Left lobe of liver (tissue), 2 donors: ENCODE measurements around the gene APLP1. TPM values are rescaled to one million over a fixed set of nuclear protein-coding genes. Genes with fewer than 3 reads are reported as not detected.
A peak's percentile ranks its signal among the peaks of the same experiment; 100 is the strongest.
"Not testable (repeated sequence)": the region's sequence is repeated elsewhere in the genome, so short reads cannot be mapped to it uniquely, and the experiment has no call there.

Experiments
- ATAC-seq: fragments of 200-7000 bp; cut with Tn5 transposase; one replicate; pipeline ENCODE4 v1.9.1; 2020; ENCODE audit warnings: mild to moderate bottlenecking, moderate library complexity
- DNase-seq: peaks from one replicate; pipeline ENCODE4 v3.0.0-alpha.2; 2020; ENCODE audit warnings: low spot score
- total RNA-seq: library from RNA; stranded (reverse); gene quantifications from one replicate; pipeline ENCODE4 v1.2.1, GENCODE V29; 2021
- donor health status: DM: no; HTN: no; CAD: no; lungs with moderate emphysema.
- donor health status: DM: no; HTN: yes; CAD: no.

The APLP1 gene
- total RNA-seq, 1 donor from 2014 or later, result 0.40 TPM

- DNase-seq (no peak), ATAC-seq (peak; percentile 80)
Observed at GRCh38 chr19:35882114-35882832, 13.9 kb downstream of the APLP1 start.

- ATAC-seq (no peak), DNase-seq (no peak)
Observed at GRCh38 chr19:35883882-35884281, 15.5 kb downstream of the APLP1 start.

GRCh38 chr19:35885225-35885738 lies 16.9 kb downstream of the APLP1 start:
- ATAC-seq (no peak), DNase-seq (no peak)

GRCh38 chr19:35885904-35886303 lies 17.5 kb downstream of the APLP1 start:
- DNase-seq, result no peak
- ATAC-seq, result no peak

GRCh38 chr19:35887197-35887596 lies 18.8 kb downstream of the APLP1 start:
- no peak for DNase-seq

GRCh38 chr19:35888398-35888797 lies 20.0 kb downstream of the APLP1 start:
- DNase-seq, result no peak
- ATAC-seq, result no peak

More at GRCh38 chr19:35887197-35887596, 18.8 kb downstream of the APLP1 start:
- ATAC-seq, result no peak

- no peak for ATAC-seq
Observed at GRCh38 chr19:35889370-35890112, 21.2 kb downstream of the APLP1 start.

GRCh38 chr19:35890113-35890650 lies 21.8 kb downstream of the APLP1 start:
- DNase-seq (no peak), ATAC-seq (no peak)

More at GRCh38 chr19:35889370-35890112, 21.2 kb downstream of the APLP1 start:
- DNase-seq, result no peak

GRCh38 chr19:35891819-35892218 lies 23.4 kb downstream of the APLP1 start:
- not testable (repeated sequence) for ATAC-seq, DNase-seq

GRCh38 chr19:35894342-35894741 lies 26.0 kb downstream of the APLP1 start:
- ATAC-seq, result no peak
- DNase-seq, result no peak

GRCh38 chr19:35895911-35896642 lies 27.7 kb downstream of the APLP1 start:
- DNase-seq, result no peak
- no peak for ATAC-seq

- ATAC-seq (no peak), DNase-seq (no peak)
Observed at GRCh38 chr19:35896643-35897040, 28.3 kb downstream of the APLP1 start.

- no peak for DNase-seq
- no peak for ATAC-seq
Observed at GRCh38 chr19:35897706-35898451, 29.5 kb downstream of the APLP1 start.

- ATAC-seq (no peak), DNase-seq (no peak)
Observed at GRCh38 chr19:35898499-35898809, 30.1 kb downstream of the APLP1 start.

- ATAC-seq (peak; percentile 90), DNase-seq (peak; percentile 89)
Observed at GRCh38 chr19:35899547-35900214, 31.3 kb downstream of the APLP1 start.

- DNase-seq (no peak), ATAC-seq (no peak)
Observed at GRCh38 chr19:35901055-35901644, 32.8 kb downstream of the APLP1 start.

- ATAC-seq (no peak), DNase-seq (no peak)
Observed at GRCh38 chr19:35901854-35902661, 33.7 kb downstream of the APLP1 start, which contains the start of gene HCST. HCST (plus strand) TSS chr19:35902529; CDS start chr19:35902594, 65 bp downstream.

GRCh38 chr19:35902870-35903475 lies 34.6 kb downstream of the APLP1 start:
- ATAC-seq, result no peak

More at GRCh38 chr19:35902870-35903475, 34.6 kb downstream of the APLP1 start:
- no peak for DNase-seq
